ENCODE results near the gene ZKSCAN1.

Gene ZKSCAN1

DNA sequence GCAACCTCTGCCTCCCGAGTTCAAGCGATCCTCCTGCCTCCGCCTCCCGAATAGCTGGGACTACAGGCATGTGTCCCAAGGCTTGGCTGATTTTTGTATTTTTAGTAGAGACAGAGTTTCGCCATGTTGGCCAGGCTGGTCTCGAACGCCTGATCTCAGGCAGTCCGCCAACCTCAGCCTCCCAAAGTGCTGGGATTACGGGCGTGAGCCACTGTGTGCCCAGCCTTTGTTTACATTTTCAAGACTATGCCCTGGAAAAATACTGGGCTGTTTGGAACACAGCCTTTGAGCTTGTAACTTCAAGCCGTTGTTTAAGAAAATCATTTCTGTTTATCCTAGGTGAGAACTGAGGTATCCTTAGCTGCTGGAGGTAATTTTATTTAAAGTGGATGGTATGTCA lies 1.9 kb downstream of the ZKSCAN1 start:
- no CpG with 5 or more reads among the region's 11 CpGs for WGBS (ENCODE audit: insufficient coverage, insufficient read length)

DNA sequence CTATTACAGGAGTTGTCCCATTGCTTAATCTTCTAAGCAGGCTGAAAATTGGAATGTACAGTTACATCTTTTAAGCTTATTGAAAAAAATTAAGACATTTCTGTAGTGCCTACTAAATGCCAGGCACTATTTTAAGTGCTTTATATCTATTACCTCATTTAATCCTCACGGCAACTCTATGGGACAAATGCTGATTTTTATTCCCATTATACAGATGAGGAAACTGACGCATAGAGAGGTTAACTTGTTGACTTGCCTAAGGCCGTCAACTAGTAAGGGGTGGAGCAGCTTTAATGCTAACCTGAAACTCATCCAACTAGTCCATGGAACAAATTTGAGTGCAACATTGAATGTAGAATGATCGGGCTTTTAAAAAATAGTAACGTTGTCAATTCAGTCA lies 2.5 kb downstream of the ZKSCAN1 start:
- H3K27me3 ChIP-seq (ENCODE audit: control insufficient read depth, insufficient read depth, low read length), result no peaks in the 10 kb centered on the region
- no peaks in the 10 kb centered on the region for H3K4me1 ChIP-seq (ENCODE audit: control insufficient read depth, insufficient read depth, low read length)
- WGBS (ENCODE audit: insufficient coverage, insufficient read length), result no CpG with 5 or more reads among the region's 5 CpGs

More for the DNA sequence above, 1.9 kb downstream of the ZKSCAN1 start:
- Histone ChIP-seq H3K4me1 (ENCODE audit: control insufficient read depth, insufficient read depth, low read length) (no peaks in the 10 kb centered on the region), H3K36me3 (ENCODE audit: control insufficient read depth, insufficient read depth, low read length) (no peaks in the 10 kb centered on the region; the same call in 1 of the 2 replicates), H3K27ac (ENCODE audit: low read length) (no peak overlapping the region), H3K9me3 (ENCODE audit: control insufficient read depth, insufficient read depth, low read length) (no peaks in the 10 kb centered on the region), H3K27me3 (ENCODE audit: control insufficient read depth, insufficient read depth, low read length) (no peaks in the 10 kb centered on the region), H3K4me3 (ENCODE audit: low read length) (no peak overlapping the region)
- no peak for DNase-seq (ENCODE audit: low read depth, low spot score)

DNA sequence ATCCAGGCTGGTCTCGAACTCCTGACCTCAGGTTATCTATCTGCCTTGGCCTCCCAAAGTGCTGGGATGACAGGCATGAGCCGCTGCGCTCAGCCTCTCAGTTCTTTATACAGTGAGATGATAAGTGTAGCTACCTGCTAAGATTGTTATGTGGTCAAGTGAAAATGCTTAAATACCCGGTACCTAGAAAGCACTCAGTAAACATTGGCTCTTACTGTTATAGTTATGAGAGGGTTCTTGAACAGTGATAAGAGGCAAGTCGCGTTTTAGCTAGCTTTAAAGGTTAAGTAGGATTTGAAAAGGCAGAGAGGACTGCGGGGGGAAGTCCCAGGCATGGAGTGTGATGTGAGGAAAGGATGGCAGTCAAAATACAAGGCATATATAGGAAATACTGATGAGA lies 4.5 kb downstream of the ZKSCAN1 start:
- H3K27ac ChIP-seq (ENCODE audit: low read length), result no peak overlapping the region
- H3K4me1 ChIP-seq (ENCODE audit: control insufficient read depth, insufficient read depth, low read length), result no peaks in the 10 kb centered on the region
- H3K4me3 ChIP-seq (ENCODE audit: low read length), result no peak overlapping the region
- DNase-seq (ENCODE audit: low read depth, low spot score), result no peak
- no CpG with 5 or more reads among the region's 7 CpGs for WGBS (ENCODE audit: insufficient coverage, insufficient read length)
- H3K9me3 ChIP-seq (ENCODE audit: control insufficient read depth, insufficient read depth, low read length), result no peaks in the 10 kb centered on the region
- peaks cover 13% of the 10 kb centered on the region; the same call in 1 of the 2 replicates for H3K36me3 ChIP-seq (ENCODE audit: control insufficient read depth, insufficient read depth, low read length)
- H3K27me3 ChIP-seq (ENCODE audit: control insufficient read depth, insufficient read depth, low read length), result no peaks in the 10 kb centered on the region

More for the DNA sequence above, 2.5 kb downstream of the ZKSCAN1 start:
- no peak for DNase-seq (ENCODE audit: low read depth, low spot score)
- H3K36me3 ChIP-seq (ENCODE audit: control insufficient read depth, insufficient read depth, low read length), result no peaks in the 10 kb centered on the region; the same call in 1 of the 2 replicates
- H3K27ac ChIP-seq (ENCODE audit: low read length), result no peak overlapping the region
- H3K9me3 ChIP-seq (ENCODE audit: control insufficient read depth, insufficient read depth, low read length), result no peaks in the 10 kb centered on the region
- no peak overlapping the region for H3K4me3 ChIP-seq (ENCODE audit: low read length)

DNA sequence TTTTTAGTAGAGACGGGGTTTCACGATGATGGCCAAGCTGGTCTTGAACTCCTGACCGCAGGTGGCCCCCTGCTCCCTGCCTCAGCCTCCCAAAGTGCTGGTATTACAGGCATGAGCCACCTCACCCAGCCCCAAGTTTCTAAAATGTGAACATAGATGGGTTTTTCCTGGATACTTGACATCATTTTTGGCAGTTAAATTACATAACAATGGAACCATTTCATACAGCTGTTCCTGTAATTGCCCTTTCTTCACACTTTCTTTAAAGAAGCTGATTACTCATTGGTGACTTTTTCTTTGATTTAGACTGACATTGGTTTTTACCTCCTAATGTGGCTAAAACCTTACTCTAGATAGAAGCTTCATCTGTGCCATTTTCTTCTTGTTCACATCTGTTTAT lies 5.9 kb downstream of the ZKSCAN1 start:
- peaks cover 15% of the 10 kb centered on the region; the same call in 1 of the 2 replicates for H3K36me3 ChIP-seq (ENCODE audit: control insufficient read depth, insufficient read depth, low read length)
- H3K9me3 ChIP-seq (ENCODE audit: control insufficient read depth, insufficient read depth, low read length), result no peaks in the 10 kb centered on the region
- no peak overlapping the region for H3K27ac ChIP-seq (ENCODE audit: low read length)
- no CpG with 5 or more reads among the region's 3 CpGs for WGBS (ENCODE audit: insufficient coverage, insufficient read length)
- H3K4me1 ChIP-seq (ENCODE audit: control insufficient read depth, insufficient read depth, low read length), result no peaks in the 10 kb centered on the region
- DNase-seq (ENCODE audit: low read depth, low spot score), result no peak
- no peaks in the 10 kb centered on the region for H3K27me3 ChIP-seq (ENCODE audit: control insufficient read depth, insufficient read depth, low read length)
- H3K4me3 ChIP-seq (ENCODE audit: low read length), result no peak overlapping the region

DNA sequence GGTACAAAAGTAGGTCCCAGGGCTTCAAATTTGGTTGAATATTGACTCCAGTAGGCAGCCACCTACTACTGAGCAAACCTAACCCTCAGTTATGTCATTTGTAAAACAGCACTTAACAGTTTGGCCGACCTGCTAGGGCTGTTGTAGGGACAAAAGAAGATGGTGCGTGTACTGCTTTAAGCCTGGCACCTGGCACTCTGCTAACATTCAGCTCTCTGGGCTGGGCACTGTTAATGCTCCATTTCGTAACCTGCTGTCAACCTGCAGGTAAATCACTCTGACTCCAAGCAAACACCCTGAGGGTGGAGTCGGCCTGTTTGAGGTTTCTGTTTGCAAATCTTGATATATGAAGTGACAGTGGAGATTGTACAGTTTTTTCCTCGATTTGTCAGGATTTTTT lies 7.2 kb downstream of the ZKSCAN1 start:
- no peaks in the 10 kb centered on the region for H3K4me1 ChIP-seq (ENCODE audit: control insufficient read depth, insufficient read depth, low read length)
- no peak for DNase-seq (ENCODE audit: low read depth, low spot score)
- H3K4me3 ChIP-seq (ENCODE audit: low read length), result no peak overlapping the region
- H3K27me3 ChIP-seq (ENCODE audit: control insufficient read depth, insufficient read depth, low read length), result no peaks in the 10 kb centered on the region
- peaks cover 15% of the 10 kb centered on the region; the same call in 1 of the 2 replicates for H3K36me3 ChIP-seq (ENCODE audit: control insufficient read depth, insufficient read depth, low read length)
- no peaks in the 10 kb centered on the region for H3K9me3 ChIP-seq (ENCODE audit: control insufficient read depth, insufficient read depth, low read length)
- WGBS (ENCODE audit: insufficient coverage, insufficient read length), result no CpG with 5 or more reads among the region's 5 CpGs
- no peak overlapping the region for H3K27ac ChIP-seq (ENCODE audit: low read length)

DNA sequence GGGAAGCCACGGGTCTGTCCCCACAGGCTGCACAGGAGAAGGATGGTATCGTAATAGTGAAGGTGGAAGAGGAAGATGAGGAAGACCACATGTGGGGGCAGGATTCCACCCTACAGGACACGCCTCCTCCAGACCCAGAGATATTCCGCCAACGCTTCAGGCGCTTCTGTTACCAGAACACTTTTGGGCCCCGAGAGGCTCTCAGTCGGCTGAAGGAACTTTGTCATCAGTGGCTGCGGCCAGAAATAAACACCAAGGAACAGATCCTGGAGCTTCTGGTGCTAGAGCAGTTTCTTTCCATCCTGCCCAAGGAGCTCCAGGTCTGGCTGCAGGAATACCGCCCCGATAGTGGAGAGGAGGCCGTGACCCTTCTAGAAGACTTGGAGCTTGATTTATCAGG lies 8.1 kb downstream of the ZKSCAN1 start:
- WGBS (ENCODE audit: insufficient coverage, insufficient read length), result no CpG with 5 or more reads among the region's 12 CpGs

DNA sequence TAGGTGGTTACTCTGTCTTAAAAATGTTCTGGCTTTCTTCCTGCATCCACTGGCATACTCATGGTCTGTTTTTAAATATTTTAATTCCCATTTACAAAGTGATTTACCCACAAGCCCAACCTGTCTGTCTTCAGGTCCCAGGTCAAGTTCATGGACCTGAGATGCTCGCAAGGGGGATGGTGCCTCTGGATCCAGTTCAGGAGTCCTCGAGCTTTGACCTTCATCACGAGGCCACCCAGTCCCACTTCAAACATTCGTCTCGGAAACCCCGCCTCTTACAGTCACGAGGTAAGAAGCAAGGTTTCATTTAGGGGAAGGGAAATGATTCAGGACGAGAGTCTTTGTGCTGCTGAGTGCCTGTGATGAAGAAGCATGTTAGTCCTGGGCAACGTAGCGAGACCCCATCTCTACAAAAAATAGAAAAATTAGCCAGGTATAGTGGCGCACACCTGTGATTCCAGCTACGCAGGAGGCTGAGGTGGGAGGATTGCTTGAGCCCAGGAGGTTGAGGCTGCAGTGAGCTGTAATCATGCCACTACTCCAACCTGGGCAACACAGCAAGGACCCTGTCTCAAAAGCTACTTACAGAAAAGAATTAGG lies 8.7 kb downstream of the ZKSCAN1 start:
- Histone ChIP-seq H3K4me1 (ENCODE audit: control insufficient read depth, insufficient read depth, low read length) (no peaks in the 10 kb centered on the region), H3K36me3 (ENCODE audit: control insufficient read depth, insufficient read depth, low read length) (peaks cover 15% of the 10 kb centered on the region; the same call in 1 of the 2 replicates), H3K9me3 (ENCODE audit: control insufficient read depth, insufficient read depth, low read length) (no peaks in the 10 kb centered on the region), H3K4me3 (ENCODE audit: low read length) (no peak overlapping the region), H3K27me3 (ENCODE audit: control insufficient read depth, insufficient read depth, low read length) (no peaks in the 10 kb centered on the region), H3K27ac (ENCODE audit: low read length) (no peak overlapping the region)
- DNase-seq (ENCODE audit: low read depth, low spot score), result no peak
- no CpG with 5 or more reads among the region's 12 CpGs for WGBS (ENCODE audit: insufficient coverage, insufficient read length)

More for the DNA sequence above, 8.1 kb downstream of the ZKSCAN1 start:
- no peak for DNase-seq (ENCODE audit: low read depth, low spot score)
- no peaks in the 10 kb centered on the region for H3K4me1 ChIP-seq (ENCODE audit: control insufficient read depth, insufficient read depth, low read length)
- H3K4me3 ChIP-seq (ENCODE audit: low read length), result no peak overlapping the region
- peaks cover 15% of the 10 kb centered on the region; the same call in 1 of the 2 replicates for H3K36me3 ChIP-seq (ENCODE audit: control insufficient read depth, insufficient read depth, low read length)
- no peaks in the 10 kb centered on the region for H3K9me3 ChIP-seq (ENCODE audit: control insufficient read depth, insufficient read depth, low read length)
- H3K27ac ChIP-seq (ENCODE audit: low read length), result no peak overlapping the region
- no peaks in the 10 kb centered on the region for H3K27me3 ChIP-seq (ENCODE audit: control insufficient read depth, insufficient read depth, low read length)

DNA sequence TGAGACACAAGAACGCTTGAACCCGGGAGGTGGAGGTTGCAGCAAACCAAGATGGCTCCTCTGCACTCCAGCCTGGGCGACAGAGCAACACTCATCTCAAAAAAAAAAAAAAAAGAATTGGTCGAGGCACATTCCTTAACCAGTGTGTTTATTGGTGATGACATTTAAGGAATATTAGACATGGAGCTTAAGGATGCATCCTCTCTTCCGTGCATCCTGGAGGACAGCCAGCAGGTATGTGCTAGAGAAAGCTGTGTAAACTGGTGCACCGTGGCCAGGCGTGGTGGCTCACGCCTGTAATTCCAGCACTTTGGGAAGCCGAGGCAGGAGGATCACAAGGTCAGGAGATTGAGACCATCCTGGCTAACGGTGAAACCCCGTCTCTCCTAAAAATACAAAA lies 11.8 kb downstream of the ZKSCAN1 start:
- no peak overlapping the region for H3K27ac ChIP-seq (ENCODE audit: low read length)
- DNase-seq (ENCODE audit: low read depth, low spot score), result no peak
- WGBS (ENCODE audit: insufficient coverage, insufficient read length), result no CpG with 5 or more reads among the region's 11 CpGs
- no peak overlapping the region for H3K4me3 ChIP-seq (ENCODE audit: low read length)
- H3K4me1 ChIP-seq (ENCODE audit: control insufficient read depth, insufficient read depth, low read length), result no peaks in the 10 kb centered on the region
- peaks cover 24% of the 10 kb centered on the region; the same call in 1 of the 2 replicates for H3K36me3 ChIP-seq (ENCODE audit: control insufficient read depth, insufficient read depth, low read length)
- no peaks in the 10 kb centered on the region for H3K27me3 ChIP-seq (ENCODE audit: control insufficient read depth, insufficient read depth, low read length)
- H3K9me3 ChIP-seq (ENCODE audit: control insufficient read depth, insufficient read depth, low read length), result no peaks in the 10 kb centered on the region

DNA sequence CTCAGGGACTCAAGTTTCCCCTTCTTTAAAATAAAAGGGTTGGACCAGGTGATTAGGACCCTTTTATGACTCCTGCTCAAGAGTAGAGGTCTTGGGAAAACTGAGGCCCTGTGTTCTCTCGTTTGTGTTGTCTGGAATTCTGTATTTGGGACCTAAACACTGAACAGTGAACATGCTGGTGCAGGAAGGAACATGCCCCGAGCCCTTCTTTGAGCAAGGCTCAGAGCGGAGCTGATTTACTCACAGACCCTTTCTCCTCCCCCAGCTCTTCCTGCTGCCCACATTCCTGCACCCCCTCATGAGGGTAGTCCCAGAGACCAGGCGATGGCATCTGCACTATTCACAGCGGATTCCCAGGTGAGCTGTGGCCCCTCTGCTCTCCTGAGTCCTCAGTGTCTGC lies 14.2 kb downstream of the ZKSCAN1 start:
- no peak overlapping the region for H3K4me3 ChIP-seq (ENCODE audit: low read length)
- no CpG with 5 or more reads among the region's 5 CpGs for WGBS (ENCODE audit: insufficient coverage, insufficient read length)
- peaks cover 23% of the 10 kb centered on the region; the same call in 1 of the 2 replicates for H3K36me3 ChIP-seq (ENCODE audit: control insufficient read depth, insufficient read depth, low read length)

DNA sequence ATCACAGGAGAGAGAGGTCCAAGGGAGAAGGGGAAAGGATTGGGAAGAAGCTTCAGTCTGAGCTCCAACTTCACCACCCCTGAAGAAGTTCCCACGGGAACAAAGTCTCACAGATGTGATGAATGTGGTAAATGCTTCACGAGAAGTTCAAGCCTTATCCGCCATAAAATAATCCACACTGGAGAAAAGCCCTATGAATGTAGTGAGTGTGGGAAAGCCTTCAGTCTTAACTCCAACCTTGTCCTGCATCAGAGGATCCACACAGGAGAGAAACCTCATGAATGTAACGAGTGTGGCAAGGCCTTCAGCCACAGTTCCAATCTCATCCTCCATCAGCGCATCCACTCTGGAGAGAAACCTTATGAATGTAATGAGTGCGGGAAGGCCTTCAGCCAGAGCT lies 18.1 kb downstream of the ZKSCAN1 start:
- peaks cover 26% of the 10 kb centered on the region; the same call in 1 of the 2 replicates for H3K36me3 ChIP-seq (ENCODE audit: control insufficient read depth, insufficient read depth, low read length)
- DNase-seq (ENCODE audit: low read depth, low spot score), result no peak
- H3K9me3 ChIP-seq (ENCODE audit: control insufficient read depth, insufficient read depth, low read length), result no peaks in the 10 kb centered on the region
- WGBS (ENCODE audit: insufficient coverage, insufficient read length), result no CpG with 5 or more reads among the region's 6 CpGs
- no peaks in the 10 kb centered on the region for H3K27me3 ChIP-seq (ENCODE audit: control insufficient read depth, insufficient read depth, low read length)
- H3K27ac ChIP-seq (ENCODE audit: low read length), result no peak overlapping the region
- no peaks in the 10 kb centered on the region for H3K4me1 ChIP-seq (ENCODE audit: control insufficient read depth, insufficient read depth, low read length)
- H3K4me3 ChIP-seq (ENCODE audit: low read length), result no peak overlapping the region

More for the DNA sequence above, 14.2 kb downstream of the ZKSCAN1 start:
- Histone ChIP-seq H3K9me3 (ENCODE audit: control insufficient read depth, insufficient read depth, low read length) (no peaks in the 10 kb centered on the region), H3K27me3 (ENCODE audit: control insufficient read depth, insufficient read depth, low read length) (no peaks in the 10 kb centered on the region), H3K4me1 (ENCODE audit: control insufficient read depth, insufficient read depth, low read length) (no peaks in the 10 kb centered on the region), H3K27ac (ENCODE audit: low read length) (no peak overlapping the region)
- DNase-seq (ENCODE audit: low read depth, low spot score), result no peak

All from iPS DF 6.9 (cell line).